ENCODE data around the gene GGCX. TPM values are rescaled to one million over a fixed set of nuclear protein-coding genes. Genes with fewer than 3 reads are reported as not detected.
A peak's percentile ranks its signal among the peaks of the same experiment; 100 is the strongest.
"Not testable (repeated sequence)": the region's sequence is repeated elsewhere in the genome, so short reads cannot be mapped to it uniquely, and the experiment has no call there.

Gene GGCX
- total RNA-seq (2014; rRNA removed; shearing (Covaris generic); ENCODE audit: low replicate concordance) = 28.9 and 45.6 TPM in 2 replicates

DNA sequence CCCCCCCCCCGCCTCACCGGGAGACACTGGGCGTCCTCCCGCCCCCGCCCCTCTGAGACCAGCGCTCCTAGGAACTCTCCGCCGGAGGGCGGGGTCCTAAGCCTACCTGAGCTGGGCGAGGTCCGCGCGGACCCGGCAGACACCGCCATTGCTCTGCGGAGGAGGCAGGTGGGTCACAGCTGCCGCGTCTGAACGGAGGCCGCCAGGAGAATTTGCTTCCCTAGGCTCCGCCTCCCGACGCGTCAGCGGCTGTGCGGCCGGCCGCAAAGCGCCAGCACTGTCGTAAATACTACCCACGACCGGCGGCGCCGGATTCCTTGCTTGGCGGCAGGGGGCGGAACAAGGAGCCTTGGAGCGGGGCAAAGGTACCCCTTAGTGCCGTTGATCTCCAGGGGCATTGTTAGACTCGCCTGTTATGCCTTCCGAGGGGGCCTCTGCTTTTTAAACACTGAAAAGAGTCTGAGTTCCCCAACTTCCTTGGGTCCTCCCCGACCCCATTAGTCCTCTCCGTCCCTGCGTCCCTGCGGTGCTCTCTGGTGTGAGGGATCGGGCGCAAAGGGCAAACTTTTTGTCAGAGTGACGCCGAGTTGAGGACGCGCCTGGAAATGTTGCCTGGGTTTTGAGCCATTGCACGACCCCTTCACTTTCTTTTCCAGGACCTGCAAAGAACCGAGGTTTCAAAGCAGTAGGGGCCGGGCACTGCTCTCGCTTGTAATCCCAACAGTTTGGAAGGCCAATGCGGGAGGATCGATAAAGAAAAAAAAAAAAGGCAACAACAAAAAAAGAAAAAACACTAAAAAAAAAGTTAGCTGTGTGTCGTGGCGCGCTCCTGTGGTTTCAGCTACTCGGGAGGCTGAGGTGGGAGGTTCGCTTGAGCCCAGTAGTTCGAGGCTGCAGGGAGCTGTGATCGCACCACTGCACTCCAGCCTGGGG is at the start of gene GGCX:
TSS of gene GGCX (minus strand) at position 214 of the 933 bp plus-strand sequence. CDS start at position 149, 65 bp downstream.
- Histone ChIP-seq H3K9me3 (no peaks in the 10 kb centered on the region), H3K36me3 (peaks cover 17% of the 10 kb centered on the region), H3K4me3 (peak within 1 kb of the TSS; percentile 76), H3K27me3 (no peaks in the 10 kb centered on the region)
- DNase-seq = peak; percentile 94

- no peak for DNase-seq
- peaks cover 16% of the 10 kb centered on the region for H3K36me3 ChIP-seq
- H3K27me3 ChIP-seq = no peaks in the 10 kb centered on the region
- H3K9me3 ChIP-seq = no peaks in the 10 kb centered on the region
- H3K4me3 ChIP-seq = no peak overlapping the region
Measured at GRCh38 chr2:85607268-85608215, 46.2 kb upstream of the GGCX start.

DNA sequence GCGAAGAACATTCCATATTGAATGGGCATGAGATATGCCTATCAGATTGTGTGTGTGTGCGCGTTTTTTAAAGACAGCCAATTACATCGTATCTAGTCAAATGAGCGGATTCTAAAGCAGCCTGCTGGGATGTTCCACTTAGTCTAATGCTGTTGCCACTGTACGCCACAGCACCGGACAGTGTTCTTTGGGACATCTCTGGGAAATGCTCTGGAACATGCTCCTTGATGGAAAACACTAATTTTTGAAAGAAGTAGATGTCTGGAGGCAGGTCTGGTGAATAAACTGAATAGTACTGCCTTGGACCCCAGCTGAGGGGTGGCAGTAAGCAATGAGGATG is 44.8 kb upstream of the GGCX start:
- no peaks in the 10 kb centered on the region for H3K9me3 ChIP-seq
- no peak overlapping the region for H3K4me3 ChIP-seq
- DNase-seq = no peak
- H3K27me3 ChIP-seq = no peaks in the 10 kb centered on the region
- H3K36me3 ChIP-seq = peaks cover 16% of the 10 kb centered on the region

- H3K36me3 ChIP-seq = peaks cover 14% of the 10 kb centered on the region
- DNase-seq = peak; percentile 15
- H3K4me3 ChIP-seq = no peak overlapping the region
- no peaks in the 10 kb centered on the region for H3K27me3 ChIP-seq
- H3K9me3 ChIP-seq = no peaks in the 10 kb centered on the region
Measured at GRCh38 chr2:85605406-85606115, 44.3 kb upstream of the GGCX start.

- no peaks in the 10 kb centered on the region for H3K9me3 ChIP-seq
- peaks cover 10% of the 10 kb centered on the region for H3K36me3 ChIP-seq
- H3K27me3 ChIP-seq = no peaks in the 10 kb centered on the region
- no peak for DNase-seq
- H3K4me3 ChIP-seq = no peak overlapping the region
Measured at GRCh38 chr2:85604568-85605339, 43.5 kb upstream of the GGCX start.

GRCh38 chr2:85604133-85604444 is 42.8 kb upstream of the GGCX start:
- not testable (repeated sequence) for H3K4me3 ChIP-seq, DNase-seq, H3K36me3 ChIP-seq, H3K9me3 ChIP-seq, H3K27me3 ChIP-seq

DNA sequence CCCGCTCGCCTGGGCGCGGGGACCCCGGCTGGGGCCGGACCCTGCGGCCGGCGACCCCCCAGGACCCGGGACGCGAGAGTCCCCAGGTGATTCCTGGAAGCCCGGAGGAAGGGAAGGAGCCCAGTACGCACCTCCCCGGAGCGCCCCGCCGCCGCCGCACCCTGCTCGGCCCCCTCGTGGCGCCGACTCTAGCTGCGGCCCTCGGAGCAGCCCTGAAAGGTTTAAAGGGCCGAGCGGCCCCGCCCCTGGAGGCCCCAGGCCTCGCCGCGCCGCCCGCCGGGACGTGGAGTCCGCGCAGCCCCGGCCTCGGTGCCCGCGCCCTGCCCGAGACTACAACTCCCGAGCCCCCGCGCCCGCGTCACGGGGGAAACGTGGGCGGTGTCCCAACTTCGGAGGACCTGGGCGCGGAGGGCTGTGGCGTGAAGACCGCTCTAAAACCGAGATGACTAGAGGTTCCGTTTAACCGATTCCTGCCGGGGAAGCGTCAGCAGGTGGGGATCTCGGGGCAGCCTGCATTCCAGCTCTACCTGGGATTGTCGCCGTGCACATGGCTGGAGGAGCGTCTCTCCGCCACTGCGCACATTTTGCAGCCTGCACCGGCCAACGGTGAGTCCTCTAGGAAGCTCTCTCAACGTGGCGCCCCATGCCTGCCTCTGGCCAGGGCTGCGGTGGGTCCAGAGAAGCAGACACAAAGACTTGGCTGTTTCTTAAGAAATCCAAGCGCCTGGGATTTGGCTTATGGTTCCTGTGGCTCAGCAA is 41.4 kb upstream of the GGCX start, which contains the start of gene TMEM150A:
TSS of gene TMEM150A (minus strand) at position 223 of the 759 bp plus-strand sequence. CDS start 750 bp downstream, outside the sequence.
- peaks cover 8% of the 10 kb centered on the region for H3K36me3 ChIP-seq
- peak; percentile 84 for DNase-seq
- peak within 1 kb of the TSS; percentile 57 for H3K4me3 ChIP-seq
- no peaks in the 10 kb centered on the region for H3K27me3 ChIP-seq
- H3K9me3 ChIP-seq = no peaks in the 10 kb centered on the region

DNA sequence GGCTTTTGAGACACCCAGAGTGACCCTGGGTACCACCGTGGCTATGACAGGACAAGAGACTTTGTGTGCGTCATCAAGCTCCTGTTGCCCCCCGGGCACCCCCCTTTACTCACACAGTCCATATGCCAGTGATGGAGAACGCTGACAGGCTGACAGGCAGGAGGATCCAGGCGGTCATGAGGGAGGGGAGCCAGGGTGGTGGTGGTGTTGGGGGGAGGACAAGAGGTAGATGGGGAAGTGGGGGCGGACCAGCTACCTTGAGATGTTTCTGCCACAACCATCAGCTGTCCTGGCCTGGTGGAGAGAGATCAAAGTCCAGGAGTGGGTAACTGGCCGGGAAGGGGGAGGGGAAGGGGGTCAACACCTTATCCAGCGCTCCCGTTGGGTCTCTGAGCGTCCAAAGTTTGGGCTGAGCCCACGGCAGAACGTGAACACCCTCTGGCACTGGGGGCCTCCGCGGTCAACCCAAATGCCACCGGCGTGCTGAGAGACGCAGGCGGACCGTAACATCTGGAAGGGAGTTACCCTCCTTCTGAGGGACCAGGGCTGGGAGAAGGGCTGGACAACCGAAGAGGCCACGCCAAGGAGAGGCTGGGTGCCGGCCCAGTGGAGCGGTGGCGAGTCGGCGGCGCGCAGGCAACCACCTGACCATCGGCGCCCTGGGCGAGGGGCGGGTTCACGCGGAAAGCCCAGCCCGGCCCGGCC is 40.6 kb upstream of the GGCX start:
- peak overlapping the region; percentile 57 for H3K4me3 ChIP-seq
- peak; percentile 47 for DNase-seq
- H3K27me3 ChIP-seq = no peaks in the 10 kb centered on the region
- H3K9me3 ChIP-seq = no peaks in the 10 kb centered on the region
- H3K36me3 ChIP-seq = peaks cover 12% of the 10 kb centered on the region

- Histone ChIP-seq H3K36me3 (peaks cover 19% of the 10 kb centered on the region), H3K4me3 (no peak overlapping the region), H3K9me3 (no peaks in the 10 kb centered on the region), H3K27me3 (no peaks in the 10 kb centered on the region)
- no peak for DNase-seq
Measured at GRCh38 chr2:85600951-85601770, 39.9 kb upstream of the GGCX start.

GRCh38 chr2:85600235-85600575 is 38.9 kb upstream of the GGCX start:
- no peak for DNase-seq
- Histone ChIP-seq H3K9me3 (no peaks in the 10 kb centered on the region), H3K27me3 (no peaks in the 10 kb centered on the region), H3K4me3 (no peak overlapping the region), H3K36me3 (peaks cover 19% of the 10 kb centered on the region)

GRCh38 chr2:85599468-85600234 is 38.4 kb upstream of the GGCX start:
- no peak overlapping the region for H3K4me3 ChIP-seq
- no peak for DNase-seq

GRCh38 chr2:85598594-85599340 is 37.5 kb upstream of the GGCX start:
- no peak for DNase-seq
- Histone ChIP-seq H3K9me3 (no peaks in the 10 kb centered on the region), H3K4me3 (no peak overlapping the region), H3K36me3 (peaks cover 19% of the 10 kb centered on the region), H3K27me3 (no peaks in the 10 kb centered on the region)

More at GRCh38 chr2:85599468-85600234, 38.4 kb upstream of the GGCX start:
- peaks cover 19% of the 10 kb centered on the region for H3K36me3 ChIP-seq
- no peaks in the 10 kb centered on the region for H3K27me3 ChIP-seq
- no peaks in the 10 kb centered on the region for H3K9me3 ChIP-seq

- H3K9me3 ChIP-seq = no peaks in the 10 kb centered on the region
- peaks cover 19% of the 10 kb centered on the region for H3K36me3 ChIP-seq
- DNase-seq = no peak
- no peaks in the 10 kb centered on the region for H3K27me3 ChIP-seq
- no peak overlapping the region for H3K4me3 ChIP-seq
Measured at GRCh38 chr2:85597241-85597640, 35.9 kb upstream of the GGCX start.
